H1 (cell line): ENCODE data around the gene GNAS. TPM values are rescaled to one million over a fixed set of nuclear protein-coding genes. Genes with fewer than 3 reads are reported as not detected.

Source experiments
- BCL11A ChIP-seq, 2 experiments: IDR thresholded peaks; one replicate each; pipeline ENCODE4 v1.6.1; 2011; ENCODE audit warnings: low read depth in 2 of 2, low read length in 2 of 2, mild to moderate bottlenecking in 2 of 2
- CHD7 ChIP-seq: fragments of 300-600 bp; sonication (generic); IDR thresholded peaks from 2 replicates; pipeline ENCODE4 v1.7.1; 2012; ENCODE audit warnings: low read length, moderate library complexity, mild to moderate bottlenecking, inconsistent platforms; ENCODE audit not compliant: insufficient replicate concordance
- CTBP2 ChIP-seq: IDR thresholded peaks from 2 replicates; pipeline ENCODE4 v1.7.0; 2011; ENCODE audit warnings: borderline replicate concordance, mild to moderate bottlenecking, moderate library complexity, mixed read lengths, low read length; ENCODE audit not compliant: insufficient read depth, insufficient read length
- EP300 ChIP-seq, 2 experiments: IDR thresholded peaks; 1 replicate in 1 of 2; 2 replicates in 1 of 2; pipeline ENCODE4 v1.6.1; 2011 to 2012; ENCODE audit warnings: low read depth in 2 of 2, low read length in 2 of 2, mild to moderate bottlenecking in 2 of 2, borderline replicate concordance in 1 of 2, inconsistent platforms in 1 of 2, moderate library complexity in 1 of 2
- GTF2F1 ChIP-seq: IDR thresholded peaks from 2 replicates; pipeline ENCODE4 v1.6.1; 2012; ENCODE audit warnings: low read depth, low read length, improper control_type of control experiment, borderline replicate concordance
- HDAC2 ChIP-seq, 2 experiments: fragments of 300-600 bp in 1 of 2; sonication (generic) in 1 of 2; IDR thresholded peaks; 2 replicates each; pipeline ENCODE4 v1.6.1; 2011 to 2012; ENCODE audit warnings: low read depth in 2 of 2, low read length in 2 of 2, mild to moderate bottlenecking in 2 of 2, moderate library complexity in 2 of 2, borderline replicate concordance in 1 of 2, inconsistent platforms in 1 of 2
- SP1 ChIP-seq: IDR thresholded peaks from 2 replicates; pipeline ENCODE4 v1.6.1; 2011; ENCODE audit warnings: low read depth, low read length
- TEAD4 ChIP-seq: IDR thresholded peaks from 2 replicates; pipeline ENCODE4 v1.6.1; 2012; ENCODE audit warnings: low read depth, low read length, inconsistent platforms, mixed read lengths
- YY1 ChIP-seq: IDR thresholded peaks from 2 replicates; pipeline ENCODE4 v1.6.1; 2011; ENCODE audit warnings: low read depth, mild to moderate bottlenecking, low read length
- ZNF274 ChIP-seq: IDR thresholded peaks from 2 replicates; pipeline ENCODE4 v1.7.0; 2012; ENCODE audit warnings: low read length, borderline replicate concordance; ENCODE audit errors: extremely low read depth
- polyA plus RNA-seq, 7 experiments: library from polyadenylated mRNA; depleted of rRNA in 3 of 7; stranded (reverse) in 5 of 7; unstranded in 2 of 7; fragments of >200 nt in 5 of 7; fragments of 200-250 nt in 2 of 7; gene quantifications; 1 replicate in 5 of 7; 2 replicates in 1 of 7; 4 replicates in 1 of 7; pipeline versions ENCODE4 v1.2.1 to v1.2.3, GENCODE V29; 2011 to 2013; ENCODE audit warnings: missing spikeins in 2 of 7, mixed read lengths in 2 of 7
- total RNA-seq: library from RNA; stranded (reverse); fragmentation: NEBNext Ultra II Directional; extraction: Animal tissue kit (Norgen Biotek cat#: 25700); gene quantifications from 2 replicates; pipeline ENCODE4 v1.2.1, GENCODE V29; 2021

GNAS gene
- total and polyA plus RNA-seq, 2 of the 8 experiments (the other 6 are each of a cell fraction or from before 2014, with no cell fraction given), result 989 to 1,613 TPM

GRCh38 chr20:58851221-58851968 is 1.1 kb upstream of the GNAS start (continued):
- TF ChIP-seq CHD7 (no peak), EP300 (IDR thresholded peaks at IDR 0.05; ENCODE audit: borderline replicate concordance in 1 of 2, low read depth in 2 of 2, low read length in 2 of 2) (no peak), YY1 (0 out of 2 replicates have a peak, but pooled peaks have one; percentile 2), SP1 (no peak), BCL11A (IDR thresholded peaks at IDR 0.05; ENCODE audit: low read depth in 2 of 2, low read length in 2 of 2) (no peak), HDAC2 (IDR thresholded peaks at IDR 0.05; ENCODE audit: borderline replicate concordance in 1 of 2, low read depth in 2 of 2, low read length in 2 of 2) (no peak), TEAD4 (no peak), ZNF274 (no peak), GTF2F1 (no peak), CTBP2 (no peak)
